Liver (tissue), 3 donors: ENCODE data around the gene EXOC6B.

Experiments used
- FOXA1 ChIP-seq: IDR thresholded peaks from 2 replicates; pipeline ENCODE4 v1.6.1; 2016; ENCODE audit warnings: antibody characterized with exemption
- RAD21 ChIP-seq, 2 donors: IDR thresholded peaks; 2 replicates each; pipeline ENCODE4 v1.6.1; 2016; ENCODE audit warnings: antibody characterized with exemption in 2 of 2, mild to moderate bottlenecking in 2 of 2
- RXRA ChIP-seq, 2 donors: IDR thresholded peaks; 2 replicates each; pipeline ENCODE4 v1.6.1; 2017 to 2018; ENCODE audit warnings: antibody characterized with exemption in 2 of 2, mild to moderate bottlenecking in 1 of 2
- YY1 ChIP-seq: IDR thresholded peaks from 2 replicates; pipeline ENCODE4 v1.6.1; 2016; ENCODE audit warnings: antibody characterized with exemption, mild to moderate bottlenecking
- TF ChIP-seq, protein P1 (sequence below): fragments of 150-350 bp; IDR thresholded peaks from 2 replicates; pipeline ENCODE4 v1.5.1; 2017; ENCODE audit warnings: improper control_type of control experiment, low read depth, low read length; ENCODE audit not compliant: missing input control
- TF ChIP-seq, protein P2 (sequence below): IDR thresholded peaks from 2 replicates; pipeline ENCODE4 v1.6.1; 2016; ENCODE audit warnings: antibody characterized with exemption, mild to moderate bottlenecking
- donor health status: healthy.
- donor health status: healthy.

DNA sequence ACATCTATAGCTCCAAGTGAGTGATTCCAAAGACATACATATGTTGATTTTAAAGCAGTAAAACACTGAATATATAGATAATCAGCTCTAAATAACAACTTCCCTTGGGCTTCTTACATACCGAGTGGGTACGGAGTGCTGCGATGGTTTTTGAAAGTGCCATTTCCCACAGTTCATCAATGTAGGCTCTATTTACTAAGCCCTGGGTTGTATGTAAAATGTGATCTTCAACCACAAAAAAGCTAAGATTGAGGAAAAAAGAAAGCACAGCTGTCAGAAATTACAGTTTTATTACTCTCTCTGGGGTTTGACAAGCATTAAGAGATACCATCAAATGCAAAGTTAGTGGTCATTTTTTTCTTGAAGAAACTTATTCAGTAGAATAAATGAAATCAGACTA is 312.8 kb downstream of the EXOC6B start:
- TF ChIP-seq, protein P1, sequence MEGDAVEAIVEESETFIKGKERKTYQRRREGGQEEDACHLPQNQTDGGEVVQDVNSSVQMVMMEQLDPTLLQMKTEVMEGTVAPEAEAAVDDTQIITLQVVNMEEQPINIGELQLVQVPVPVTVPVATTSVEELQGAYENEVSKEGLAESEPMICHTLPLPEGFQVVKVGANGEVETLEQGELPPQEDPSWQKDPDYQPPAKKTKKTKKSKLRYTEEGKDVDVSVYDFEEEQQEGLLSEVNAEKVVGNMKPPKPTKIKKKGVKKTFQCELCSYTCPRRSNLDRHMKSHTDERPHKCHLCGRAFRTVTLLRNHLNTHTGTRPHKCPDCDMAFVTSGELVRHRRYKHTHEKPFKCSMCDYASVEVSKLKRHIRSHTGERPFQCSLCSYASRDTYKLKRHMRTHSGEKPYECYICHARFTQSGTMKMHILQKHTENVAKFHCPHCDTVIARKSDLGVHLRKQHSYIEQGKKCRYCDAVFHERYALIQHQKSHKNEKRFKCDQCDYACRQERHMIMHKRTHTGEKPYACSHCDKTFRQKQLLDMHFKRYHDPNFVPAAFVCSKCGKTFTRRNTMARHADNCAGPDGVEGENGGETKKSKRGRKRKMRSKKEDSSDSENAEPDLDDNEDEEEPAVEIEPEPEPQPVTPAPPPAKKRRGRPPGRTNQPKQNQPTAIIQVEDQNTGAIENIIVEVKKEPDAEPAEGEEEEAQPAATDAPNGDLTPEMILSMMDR = no peak
- TF ChIP-seq, protein P2, sequence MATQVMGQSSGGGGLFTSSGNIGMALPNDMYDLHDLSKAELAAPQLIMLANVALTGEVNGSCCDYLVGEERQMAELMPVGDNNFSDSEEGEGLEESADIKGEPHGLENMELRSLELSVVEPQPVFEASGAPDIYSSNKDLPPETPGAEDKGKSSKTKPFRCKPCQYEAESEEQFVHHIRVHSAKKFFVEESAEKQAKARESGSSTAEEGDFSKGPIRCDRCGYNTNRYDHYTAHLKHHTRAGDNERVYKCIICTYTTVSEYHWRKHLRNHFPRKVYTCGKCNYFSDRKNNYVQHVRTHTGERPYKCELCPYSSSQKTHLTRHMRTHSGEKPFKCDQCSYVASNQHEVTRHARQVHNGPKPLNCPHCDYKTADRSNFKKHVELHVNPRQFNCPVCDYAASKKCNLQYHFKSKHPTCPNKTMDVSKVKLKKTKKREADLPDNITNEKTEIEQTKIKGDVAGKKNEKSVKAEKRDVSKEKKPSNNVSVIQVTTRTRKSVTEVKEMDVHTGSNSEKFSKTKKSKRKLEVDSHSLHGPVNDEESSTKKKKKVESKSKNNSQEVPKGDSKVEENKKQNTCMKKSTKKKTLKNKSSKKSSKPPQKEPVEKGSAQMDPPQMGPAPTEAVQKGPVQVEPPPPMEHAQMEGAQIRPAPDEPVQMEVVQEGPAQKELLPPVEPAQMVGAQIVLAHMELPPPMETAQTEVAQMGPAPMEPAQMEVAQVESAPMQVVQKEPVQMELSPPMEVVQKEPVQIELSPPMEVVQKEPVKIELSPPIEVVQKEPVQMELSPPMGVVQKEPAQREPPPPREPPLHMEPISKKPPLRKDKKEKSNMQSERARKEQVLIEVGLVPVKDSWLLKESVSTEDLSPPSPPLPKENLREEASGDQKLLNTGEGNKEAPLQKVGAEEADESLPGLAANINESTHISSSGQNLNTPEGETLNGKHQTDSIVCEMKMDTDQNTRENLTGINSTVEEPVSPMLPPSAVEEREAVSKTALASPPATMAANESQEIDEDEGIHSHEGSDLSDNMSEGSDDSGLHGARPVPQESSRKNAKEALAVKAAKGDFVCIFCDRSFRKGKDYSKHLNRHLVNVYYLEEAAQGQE = no peak
- TF ChIP-seq FOXA1 (no peak), RAD21 (IDR thresholded peaks at IDR 0.05) (no peak), YY1 (no peak), RXRA (IDR thresholded peaks at IDR 0.05) (no peak)
